Measurements from ENCODE around the gene AHCTF1.

AHCTF1 gene

GRCh38 chr1:246798606-246799496 is 132.9 kb downstream of the AHCTF1 start:
- Histone ChIP-seq H3K27ac (ENCODE audit: low read length) (no peak overlapping the region), H3K27me3 (ENCODE audit: control insufficient read depth in 1 of 2, insufficient read depth in 2 of 2, low read length in 2 of 2) (peaks cover 7 to 13% of the 10 kb centered on the region in 2 donors), H3K9ac (ENCODE audit: low read length in 2 of 2) (no peak overlapping the region), H3K4me3 (ENCODE audit: low read length in 2 of 2) (no peak overlapping the region), H3K36me3 (ENCODE audit: control insufficient read depth in 2 of 2, insufficient read depth in 2 of 2, low read length in 2 of 2) (no peaks in the 10 kb centered on the region), H3K4me1 (ENCODE audit: control insufficient read depth, insufficient read depth, low read length) (peaks cover 5% of the 10 kb centered on the region), H3K9me3 (ENCODE audit: control insufficient read depth in 2 of 2, low read length in 2 of 2) (no peaks in the 10 kb centered on the region)

- H3K4me1 ChIP-seq (ENCODE audit: control insufficient read depth, insufficient read depth, low read length): peaks cover 5% of the 10 kb centered on the region
- H3K27me3 ChIP-seq (ENCODE audit: control insufficient read depth in 1 of 2, insufficient read depth in 2 of 2, low read length in 2 of 2): peaks cover 8 to 13% of the 10 kb centered on the region in 2 donors
- no peaks in the 10 kb centered on the region for H3K36me3 ChIP-seq (ENCODE audit: control insufficient read depth in 2 of 2, insufficient read depth in 2 of 2, low read length in 2 of 2)
- no peak overlapping the region for H3K9ac ChIP-seq (ENCODE audit: low read length in 2 of 2)
- H3K4me3 ChIP-seq (ENCODE audit: low read length in 2 of 2): no peak overlapping the region
- no peak overlapping the region for H3K27ac ChIP-seq (ENCODE audit: low read length)
- H3K9me3 ChIP-seq (ENCODE audit: control insufficient read depth in 2 of 2, low read length in 2 of 2): no peaks in the 10 kb centered on the region
Observed at GRCh38 chr1:246798107-246798506, 133.6 kb downstream of the AHCTF1 start.

DNA sequence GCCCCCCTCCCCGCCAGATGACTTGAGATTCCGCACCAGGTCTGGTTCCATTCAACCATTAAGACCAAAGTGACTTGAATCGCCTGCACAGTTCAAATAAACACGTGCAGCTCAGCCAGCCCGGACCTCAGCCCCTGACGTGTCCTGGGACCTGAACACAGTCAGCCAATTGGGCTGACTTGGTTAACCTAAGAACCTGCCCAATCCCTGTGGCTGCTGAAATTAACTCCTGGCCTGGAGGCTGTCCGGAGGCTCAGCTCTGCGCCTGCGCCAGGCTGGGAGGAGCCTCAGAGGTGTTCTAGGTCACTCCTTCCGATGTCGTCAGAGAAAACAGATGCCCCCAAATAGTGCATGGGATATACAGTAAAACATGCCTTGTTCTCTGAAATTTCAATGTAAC is 134.2 kb downstream of the AHCTF1 start:
- no peak overlapping the region for H3K27ac ChIP-seq (ENCODE audit: low read length)

GRCh38 chr1:246797157-246797556 is 134.6 kb downstream of the AHCTF1 start:
- H3K4me3 ChIP-seq (ENCODE audit: low read length in 2 of 2): no peak overlapping the region
- H3K27me3 ChIP-seq (ENCODE audit: control insufficient read depth in 1 of 2, insufficient read depth in 2 of 2, low read length in 2 of 2): peaks cover 11 to 13% of the 10 kb centered on the region in 2 donors
- H3K4me1 ChIP-seq (ENCODE audit: control insufficient read depth, insufficient read depth, low read length): peaks cover 5% of the 10 kb centered on the region
- H3K9ac ChIP-seq (ENCODE audit: low read length in 2 of 2): no peak overlapping the region
- H3K27ac ChIP-seq (ENCODE audit: low read length): no peak overlapping the region
- H3K9me3 ChIP-seq (ENCODE audit: control insufficient read depth in 2 of 2, low read length in 2 of 2): no peaks in the 10 kb centered on the region
- H3K36me3 ChIP-seq (ENCODE audit: control insufficient read depth in 2 of 2, insufficient read depth in 2 of 2, low read length in 2 of 2): no peaks in the 10 kb centered on the region

More for the DNA sequence above, 134.2 kb downstream of the AHCTF1 start:
- Histone ChIP-seq H3K9me3 (ENCODE audit: control insufficient read depth in 2 of 2, low read length in 2 of 2) (no peaks in the 10 kb centered on the region), H3K36me3 (ENCODE audit: control insufficient read depth in 2 of 2, insufficient read depth in 2 of 2, low read length in 2 of 2) (no peaks in the 10 kb centered on the region), H3K4me3 (ENCODE audit: low read length in 2 of 2) (no peak overlapping the region), H3K9ac (ENCODE audit: low read length in 2 of 2) (no peak overlapping the region), H3K27me3 (ENCODE audit: control insufficient read depth in 1 of 2, insufficient read depth in 2 of 2, low read length in 2 of 2) (peaks cover 11 to 13% of the 10 kb centered on the region in 2 donors), H3K4me1 (ENCODE audit: control insufficient read depth, insufficient read depth, low read length) (peaks cover 5% of the 10 kb centered on the region)

- Histone ChIP-seq H3K27me3 (ENCODE audit: control insufficient read depth in 1 of 2, insufficient read depth in 2 of 2, low read length in 2 of 2) (peaks cover 11 to 13% of the 10 kb centered on the region in 2 donors), H3K4me3 (ENCODE audit: low read length in 2 of 2) (no peak overlapping the region), H3K27ac (ENCODE audit: low read length) (no peak overlapping the region), H3K9me3 (ENCODE audit: control insufficient read depth in 2 of 2, low read length in 2 of 2) (no peaks in the 10 kb centered on the region), H3K36me3 (ENCODE audit: control insufficient read depth in 2 of 2, insufficient read depth in 2 of 2, low read length in 2 of 2) (no peaks in the 10 kb centered on the region), H3K9ac (ENCODE audit: low read length in 2 of 2) (no peak overlapping the region), H3K4me1 (ENCODE audit: control insufficient read depth, insufficient read depth, low read length) (peaks cover 5% of the 10 kb centered on the region)
Observed at GRCh38 chr1:246795906-246796694, 135.6 kb downstream of the AHCTF1 start.

- Histone ChIP-seq H3K4me3 (ENCODE audit: low read length in 2 of 2) (no peak overlapping the region), H3K9me3 (ENCODE audit: control insufficient read depth in 2 of 2, low read length in 2 of 2) (no peaks in the 10 kb centered on the region), H3K9ac (ENCODE audit: low read length in 2 of 2) (no peak overlapping the region), H3K27ac (ENCODE audit: low read length) (no peak overlapping the region), H3K36me3 (ENCODE audit: control insufficient read depth in 2 of 2, insufficient read depth in 2 of 2, low read length in 2 of 2) (no peaks in the 10 kb centered on the region), H3K4me1 (ENCODE audit: control insufficient read depth, insufficient read depth, low read length) (peaks cover 5% of the 10 kb centered on the region), H3K27me3 (ENCODE audit: control insufficient read depth in 1 of 2, insufficient read depth in 2 of 2, low read length in 2 of 2) (peaks cover 11 to 17% of the 10 kb centered on the region in 2 donors)
Observed at GRCh38 chr1:246794828-246795671, 136.7 kb downstream of the AHCTF1 start.

GRCh38 chr1:246794048-246794827 is 137.5 kb downstream of the AHCTF1 start:
- Histone ChIP-seq H3K4me3 (ENCODE audit: low read length in 2 of 2) (no peak overlapping the region), H3K36me3 (ENCODE audit: control insufficient read depth in 2 of 2, insufficient read depth in 2 of 2, low read length in 2 of 2) (no peaks in the 10 kb centered on the region), H3K9me3 (ENCODE audit: control insufficient read depth in 2 of 2, low read length in 2 of 2) (no peaks in the 10 kb centered on the region), H3K9ac (ENCODE audit: low read length in 2 of 2) (no peak overlapping the region), H3K27ac (ENCODE audit: low read length) (no peak overlapping the region), H3K27me3 (ENCODE audit: control insufficient read depth in 1 of 2, insufficient read depth in 2 of 2, low read length in 2 of 2) (peaks cover 12 to 17% of the 10 kb centered on the region in 2 donors), H3K4me1 (ENCODE audit: control insufficient read depth, insufficient read depth, low read length) (peaks cover 9% of the 10 kb centered on the region)

- Histone ChIP-seq H3K4me3 (ENCODE audit: low read length in 2 of 2) (no peak overlapping the region), H3K4me1 (ENCODE audit: control insufficient read depth, insufficient read depth, low read length) (peaks cover 15% of the 10 kb centered on the region), H3K36me3 (ENCODE audit: control insufficient read depth in 2 of 2, insufficient read depth in 2 of 2, low read length in 2 of 2) (no peaks in the 10 kb centered on the region), H3K27ac (ENCODE audit: low read length) (no peak overlapping the region), H3K27me3 (ENCODE audit: control insufficient read depth in 1 of 2, insufficient read depth in 2 of 2, low read length in 2 of 2) (peaks cover 10 to 11% of the 10 kb centered on the region in 2 donors), H3K9me3 (ENCODE audit: control insufficient read depth in 2 of 2, low read length in 2 of 2) (no peaks in the 10 kb centered on the region), H3K9ac (ENCODE audit: low read length in 2 of 2) (no peak overlapping the region)
Observed at GRCh38 chr1:246793356-246793896, 138.3 kb downstream of the AHCTF1 start.

GRCh38 chr1:246792603-246793002 is 139.1 kb downstream of the AHCTF1 start:
- H3K9me3 ChIP-seq (ENCODE audit: control insufficient read depth in 2 of 2, low read length in 2 of 2): no peaks in the 10 kb centered on the region
- no peak overlapping the region for H3K9ac ChIP-seq (ENCODE audit: low read length in 2 of 2)
- no peaks in the 10 kb centered on the region for H3K36me3 ChIP-seq (ENCODE audit: control insufficient read depth in 2 of 2, insufficient read depth in 2 of 2, low read length in 2 of 2)
- no peak overlapping the region for H3K27ac ChIP-seq (ENCODE audit: low read length)
- H3K4me3 ChIP-seq (ENCODE audit: low read length in 2 of 2): no peak overlapping the region
- H3K27me3 ChIP-seq (ENCODE audit: control insufficient read depth in 1 of 2, insufficient read depth in 2 of 2, low read length in 2 of 2): peaks cover 6 to 11% of the 10 kb centered on the region in 2 donors
- peaks cover 17% of the 10 kb centered on the region for H3K4me1 ChIP-seq (ENCODE audit: control insufficient read depth, insufficient read depth, low read length)

Measured in stomach smooth muscle (tissue), 2 donors.